Activated CD4-positive, alpha-beta T cell treated with anti-CD3 and anti-CD28 coated beads, Interleukin-2, amount 50 U/mL, for 48 hours (primary cell): ENCODE data around the gene ZNF483.
"Not testable (repeated sequence)": the region's sequence is repeated elsewhere in the genome, so short reads cannot be mapped to it uniquely, and the experiment has no call there.

Experiments
- DNase-seq, 2 experiments: peaks; one replicate each; pipeline ENCODE4 v3.0.0-alpha.2; 2020

ZNF483 gene

GRCh38 chr9:111525056-111525977 lies at the start of gene ZNF483:
TSS of gene ZNF483 (plus strand) at chr9:111525179. CDS start at chr9:111527396, 2,217 bp downstream.
- DNase-seq = peak; percentile 67 to 73

GRCh38 chr9:111475195-111475594 lies 49.8 kb upstream of the ZNF483 start:
- DNase-seq = no peak

- DNase-seq = no peak
Observed at GRCh38 chr9:111477677-111478076, 47.3 kb upstream of the ZNF483 start.

- DNase-seq = no peak
Observed at GRCh38 chr9:111481885-111482636, 42.9 kb upstream of the ZNF483 start.

GRCh38 chr9:111482694-111483438 lies 42.1 kb upstream of the ZNF483 start:
- DNase-seq = peak; percentile 66 to 74

GRCh38 chr9:111483439-111483857 lies 41.5 kb upstream of the ZNF483 start:
- peak in 1 of 2 experiments; percentile 51 for DNase-seq

- DNase-seq = peak; percentile 71 to 77
Observed at GRCh38 chr9:111483858-111484571, 41.0 kb upstream of the ZNF483 start, which contains the start of gene ECPAS. TSS of gene ECPAS (minus strand) at chr9:111484383. CDS start at chr9:111472918, 11,465 bp downstream.

- no peak for DNase-seq
Observed at GRCh38 chr9:111484572-111484894, 40.4 kb upstream of the ZNF483 start.

GRCh38 chr9:111497196-111497595 lies 27.8 kb upstream of the ZNF483 start:
- DNase-seq = not testable (repeated sequence)

GRCh38 chr9:111501005-111501562 lies 23.9 kb upstream of the ZNF483 start:
- DNase-seq = no peak

GRCh38 chr9:111501648-111502047 lies 23.3 kb upstream of the ZNF483 start:
- DNase-seq = no peak

GRCh38 chr9:111502506-111502905 lies 22.5 kb upstream of the ZNF483 start:
- DNase-seq = no peak

GRCh38 chr9:111511581-111511980 lies 13.4 kb upstream of the ZNF483 start:
- not testable (repeated sequence) for DNase-seq

- no peak for DNase-seq
Observed at GRCh38 chr9:111514967-111515366, 10.0 kb upstream of the ZNF483 start.

- DNase-seq = no peak
Observed at GRCh38 chr9:111516061-111516465, 8.9 kb upstream of the ZNF483 start.

GRCh38 chr9:111524731-111525055 lies 286 bp upstream of the ZNF483 start:
- DNase-seq = no peak

GRCh38 chr9:111527347-111527746 lies 2.4 kb downstream of the ZNF483 start:
- no peak for DNase-seq

- no peak for DNase-seq
Observed at GRCh38 chr9:111529787-111530186, 4.8 kb downstream of the ZNF483 start.

GRCh38 chr9:111531716-111532115 lies 6.7 kb downstream of the ZNF483 start:
- no peak for DNase-seq

- no peak for DNase-seq
Observed at GRCh38 chr9:111533099-111533790, 8.3 kb downstream of the ZNF483 start.

GRCh38 chr9:111542497-111543254 lies 17.7 kb downstream of the ZNF483 start:
- no peak for DNase-seq
